IMR-90 (cell line): ENCODE results near the gene TMEM208. TPM values are rescaled to one million over a fixed set of nuclear protein-coding genes. Genes with fewer than 3 reads are reported as not detected.

Experiments
- ATAC-seq: fragments of 200-7000 bp; cut with Tn5 transposase; 2 replicates; pipeline ENCODE4 v1.9.1; 2020; ENCODE audit warnings: low read depth, mild to moderate bottlenecking, moderate library complexity
- BruUV-seq: library from RNA; stranded (reverse); fragments of 400-500 nt; replicated peaks from 2 replicates; lab custom pipeline; 2021; lab: Mats Ljungman, UMichigan
- CTCF ChIA-PET: fragments of 300-600 bp; formaldehyde crosslinking; extraction: SDS; loops from one replicate; lab custom pipeline; 2021; ENCODE audit warnings: antibody characterized with exemption; lab: Yijun Ruan, JAX
- POLR2A ChIA-PET: fragments of 300-600 bp; sonication (Branson Sonifier 250); formaldehyde crosslinking; loops from one replicate; lab custom pipeline; 2022; ENCODE audit warnings: antibody characterized with exemption; ENCODE audit not compliant: unreplicated experiment; lab: Charles Lee
- DNase-seq: peaks from one replicate; pipeline ENCODE4 v3.0.0; 2013
- H2AFZ ChIP-seq: replicated peaks from 2 replicates; pipeline ENCODE3; 2013; ENCODE audit warnings: low read length, mild to moderate bottlenecking; ENCODE audit not compliant: poor library complexity
- H2AK5ac ChIP-seq: 2 replicates; pipeline ENCODE4 v1.6.1; 2013; ENCODE audit warnings: low read depth, low read length, inconsistent platforms
- H2AK9ac ChIP-seq: replicated peaks from 2 replicates; pipeline ENCODE3; 2013; ENCODE audit warnings: mild to moderate bottlenecking, low read depth, low read length, moderate library complexity; ENCODE audit not compliant: poor library complexity
- H2BK120ac ChIP-seq: 2 replicates; pipeline ENCODE4 v1.6.1; 2013; ENCODE audit warnings: low read depth, low read length, inconsistent platforms
- H2BK15ac ChIP-seq: 3 replicates; pipeline ENCODE4 v1.6.1; 2013; ENCODE audit warnings: low read depth, low read length, inconsistent platforms
- H2BK20ac ChIP-seq: 2 replicates; pipeline ENCODE4 v1.6.1; 2013; ENCODE audit warnings: low read depth, mild to moderate bottlenecking, inconsistent platforms, low read length, moderate library complexity
- H2BK5ac ChIP-seq: 2 replicates; pipeline ENCODE4 v1.6.1; 2013; ENCODE audit warnings: mild to moderate bottlenecking, low read depth, low read length, inconsistent platforms; ENCODE audit not compliant: poor library complexity, severe bottlenecking
- H3K14ac ChIP-seq: replicated peaks from 2 replicates; pipeline ENCODE4 v1.6.1; 2013; ENCODE audit warnings: low read depth, low read length, inconsistent platforms
- H3K18ac ChIP-seq: 2 replicates; pipeline ENCODE4 v1.6.1; 2013; ENCODE audit warnings: low read depth, low read length, control low read depth
- H3K23ac ChIP-seq: 2 replicates; pipeline ENCODE4 v1.6.1; 2013; ENCODE audit warnings: low read depth, low read length, inconsistent platforms
- H3K27ac ChIP-seq: 2 replicates; pipeline ENCODE4 v1.5.1; 2013; ENCODE audit warnings: mild to moderate bottlenecking, control low read depth, low read length; ENCODE audit not compliant: insufficient read depth
- H3K27me3 ChIP-seq: 2 replicates; pipeline ENCODE4 v1.6.1; 2013; ENCODE audit warnings: low read length; ENCODE audit not compliant: control insufficient read depth, insufficient read depth
- H3K36me3 ChIP-seq: 2 replicates; pipeline ENCODE4 v1.6.1; 2013; ENCODE audit warnings: low read length, mixed read lengths; ENCODE audit not compliant: control insufficient read depth, insufficient read depth
- H3K4ac ChIP-seq: 2 replicates; pipeline ENCODE4 v1.6.1; 2013; ENCODE audit warnings: low read depth, low read length, inconsistent platforms
- H3K4me1 ChIP-seq: 2 replicates; pipeline ENCODE4 v1.6.1; 2013; ENCODE audit warnings: low read length, mixed read lengths; ENCODE audit not compliant: control insufficient read depth, insufficient read depth
- H3K4me2 ChIP-seq: 2 replicates; pipeline ENCODE4 v1.6.1; 2013; ENCODE audit warnings: low read depth, mild to moderate bottlenecking, control low read depth, low read length, moderate library complexity
- H3K4me3 ChIP-seq: 2 replicates; pipeline ENCODE4 v1.5.1; 2013; ENCODE audit warnings: low read depth, mild to moderate bottlenecking, control low read depth, low read length, moderate library complexity; ENCODE audit not compliant: insufficient read depth
- H3K56ac ChIP-seq: 2 replicates; pipeline ENCODE4 v1.6.1; 2013; ENCODE audit warnings: low read length, inconsistent platforms; ENCODE audit not compliant: insufficient read depth; ENCODE audit errors: extremely low read depth
- H3K79me1 ChIP-seq, 2 experiments: 2 replicates each; pipeline ENCODE4 v1.6.1; 2013; ENCODE audit warnings: low read length in 2 of 2, inconsistent platforms in 1 of 2, low read depth in 1 of 2
- H3K9ac ChIP-seq: 2 replicates; pipeline ENCODE4 v1.6.1; 2013; ENCODE audit warnings: low read depth, low read length, control low read depth
- H3K9me1 ChIP-seq: 2 replicates; pipeline ENCODE4 v1.6.1; 2013; ENCODE audit warnings: low read length, inconsistent platforms; ENCODE audit not compliant: insufficient read depth
- H3K9me3 ChIP-seq: 2 replicates; pipeline ENCODE4 v1.6.1; 2013; ENCODE audit warnings: low read length; ENCODE audit not compliant: control insufficient read depth, insufficient read depth
- H4K20me1 ChIP-seq: 2 replicates; pipeline ENCODE4 v1.6.1; 2013; ENCODE audit warnings: low read length, inconsistent platforms; ENCODE audit not compliant: insufficient read depth
- H4K5ac ChIP-seq: 2 replicates; pipeline ENCODE4 v1.6.1; 2013; ENCODE audit warnings: mild to moderate bottlenecking, low read depth, low read length, control low read depth
- H4K8ac ChIP-seq, 2 experiments: 2 replicates each; pipeline ENCODE4 v1.6.1; 2013; ENCODE audit warnings: low read depth in 2 of 2, low read length in 2 of 2, control low read depth in 1 of 2, inconsistent platforms in 1 of 2
- H4K91ac ChIP-seq: 2 replicates; pipeline ENCODE4 v1.6.1; 2013; ENCODE audit warnings: low read depth, low read length, inconsistent platforms; ENCODE audit not compliant: insufficient read depth
- FOS ChIP-seq: fragments of 150-350 bp; IDR thresholded peaks from 2 replicates; pipeline ENCODE4 v1.6.1; 2016; ENCODE audit warnings: low read depth, low read length
- MAFK ChIP-seq: IDR thresholded peaks from 2 replicates; pipeline ENCODE4 v1.6.1; 2012; ENCODE audit warnings: low read depth, low read length, improper control_type of control experiment
- RAD21 ChIP-seq: IDR thresholded peaks from 2 replicates; pipeline ENCODE4 v1.6.1; 2012; ENCODE audit warnings: low read length, improper control_type of control experiment
- RCOR1 ChIP-seq: IDR thresholded peaks from 2 replicates; pipeline ENCODE4 v1.6.1; 2012; ENCODE audit warnings: mild to moderate bottlenecking, low read length, improper control_type of control experiment; ENCODE audit not compliant: insufficient replicate concordance
- RFX5 ChIP-seq: IDR thresholded peaks from 2 replicates; pipeline ENCODE4 v1.8.0; 2012; ENCODE audit warnings: low read depth, mild to moderate bottlenecking, low read length, moderate library complexity
- SMC3 ChIP-seq: fragments of 150-350 bp; IDR thresholded peaks from 2 replicates; pipeline ENCODE4 v1.6.1; 2016; ENCODE audit warnings: low read depth, mild to moderate bottlenecking, antibody characterized with exemption, low read length, moderate library complexity
- WGBS, 2 experiments: methylation state at CpG; one replicate each; pipeline versions ENCODE4 v1.1.5 to v1.1.7; 2013; ENCODE audit warnings: missing lambda C conversion rate in 2 of 2; ENCODE audit not compliant: insufficient read length in 1 of 2; ENCODE audit errors: extremely low coverage in 2 of 2; 5-methylcytosine and 5-hydroxymethylcytosine counted together
- dilution Hi-C: fragments of 300-500 bp; cut with HindIII; formaldehyde crosslinking; loops from one replicate; pipeline ENCODE4 v1.14.3; 2018; ENCODE audit warnings: low sequenced_read_pairs; ENCODE audit not compliant: unreplicated experiment
- in situ Hi-C: fragments of 300-500 bp; cut with MboI; formaldehyde crosslinking; loops from 3 replicates; pipeline ENCODE4 v1.14.3; 2019; ENCODE audit warnings: low sequenced_read_pairs, inconsistent platforms, mixed read lengths
- intact Hi-C: fragments of 100-400 bp; cut with micrococcal nuclease; formaldehyde crosslinking; loops from 2 replicates; pipeline ENCODE4 v1.10.0; 2022
- polyA plus RNA-seq, 3 experiments: library from polyadenylated mRNA; depleted of rRNA; stranded (reverse); fragments of >200 nt; gene quantifications; 2 replicates each; pipeline ENCODE4 v1.2.3, GENCODE V29; 2012; ENCODE audit warnings: low replicate concordance in 1 of 3
- total RNA-seq: library from RNA; depleted of rRNA; stranded (reverse); fragments of >200 nt; gene quantifications from 2 replicates; pipeline ENCODE4 v1.2.3, GENCODE V29; 2012

TMEM208 gene
- total and polyA plus RNA-seq, 2 of the 4 experiments (the other 2 are of a cell fraction), result 65.6 to 66.5 TPM

DNA sequence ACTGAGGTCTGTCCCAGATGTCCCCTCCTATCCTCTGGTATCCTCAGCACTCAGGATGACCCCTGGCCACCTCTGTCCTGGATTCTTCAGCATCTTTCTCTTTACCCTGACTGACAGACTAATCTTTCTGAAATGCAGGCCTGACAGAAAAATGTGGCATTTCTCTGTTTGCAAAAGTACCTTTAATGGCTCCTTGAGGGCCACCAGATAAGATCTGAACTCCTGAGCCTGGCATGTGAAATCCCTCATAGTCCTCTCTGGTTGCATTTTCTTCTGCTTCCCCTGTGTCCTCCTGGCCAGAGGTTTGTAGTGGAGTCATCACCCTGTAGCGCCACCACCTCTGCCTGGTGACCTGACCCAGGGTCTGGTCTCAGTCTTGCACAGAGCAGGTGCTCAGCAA, 30.0 kb upstream of the TMEM208 start:
- Histone ChIP-seq H4K20me1 (peaks cover 34% of the 10 kb centered on the region), H4K8ac (no peak overlapping the region), H3K56ac (no peak overlapping the region), H2BK120ac (no peak overlapping the region), H3K79me1 (peaks cover 25 to 48% of the 10 kb centered on the region in 2 experiments), H3K4me1 (peaks cover 8% of the 10 kb centered on the region), H3K18ac (no peak overlapping the region), H3K36me3 (peaks cover 62% of the 10 kb centered on the region), H4K5ac (no peak overlapping the region), H2AFZ (peak overlapping the region; percentile 43), H3K9me3 (no peaks in the 10 kb centered on the region), H3K4me3 (no peak overlapping the region), H3K27ac (no peak overlapping the region), H3K9ac (no peak overlapping the region), H2AK5ac (no peak overlapping the region), H2BK20ac (no peak overlapping the region), H3K4ac (no peak overlapping the region), H3K14ac (no peak overlapping the region), H2AK9ac (peak overlapping the region; percentile 50), H3K4me2 (no peak overlapping the region), H3K23ac (no peak overlapping the region), H3K27me3 (no peaks in the 10 kb centered on the region), H4K91ac (no peak overlapping the region), H2BK5ac (no peak overlapping the region), H3K9me1 (peaks cover 9% of the 10 kb centered on the region), H2BK15ac (no peak overlapping the region)
- dilution Hi-C loops, result no loop called here
- WGBS, 2 experiments, result no CpG with 5 or more reads among the region's 1 CpG
- no TSS peak for BruUV-seq
- intact Hi-C loops, result no loop called here
- DNase-seq, result no peak
- no peak for ATAC-seq
- TF ChIP-seq RAD21 (no peak), MAFK (no peak), SMC3 (no peak), RFX5 (no peak), RCOR1 (no peak), FOS (no peak)
- POLR2A ChIA-PET, result no interaction called here
- in situ Hi-C loops, result no loop called here
- CTCF ChIA-PET, result no interaction called here
